Measurements from ENCODE around the gene ZFHX3. TPM values are rescaled to one million over a fixed set of nuclear protein-coding genes. Genes with fewer than 3 reads are reported as not detected.

Gene ZFHX3
- total and polyA plus RNA-seq, 7 experiments from 2014 or later = 0.09 to 9.8 (median 1.7) TPM

GRCh38 chr16:73023752-73024570, 24.0 kb downstream of the ZFHX3 start:
- intact Hi-C loops (cut with micrococcal nuclease) = no loop called here
- Mint-ChIP-seq H3K4me1 (peaks cover 0 to 2% (median 0%) of the 10 kb centered on the region in 7 donors), H3K36me3 (no peaks in the 10 kb centered on the region), H3K4me3 (no peak overlapping the region), H3K27ac (no peak overlapping the region), H3K9me3 (no peaks in the 10 kb centered on the region), H3K27me3 (peaks cover 0 to 5% (median 0%) of the 10 kb centered on the region in 5 donors)
- H3K9me3 ChIP-seq (ENCODE audit: control insufficient read depth in 2 of 3, low read length in 3 of 3) = no peaks in the 10 kb centered on the region
- no peak overlapping the region for H3K27ac ChIP-seq (ENCODE audit: low read depth, low read length)
- no peaks in the 10 kb centered on the region for H3K27me3 ChIP-seq (ENCODE audit: control insufficient read depth in 2 of 2, insufficient read depth in 2 of 2, low read length in 2 of 2)
- H3K36me3 ChIP-seq (ENCODE audit: control insufficient read depth in 2 of 3, insufficient read depth in 3 of 3, low read length in 3 of 3) = no peaks in the 10 kb centered on the region
- CTCF ChIA-PET = no interaction called here
- no peak for DNase-seq
- ATAC-seq = no peak
- no peaks in the 10 kb centered on the region for H3K4me1 ChIP-seq (ENCODE audit: control insufficient read depth in 2 of 2, insufficient read depth in 2 of 2, low read length in 2 of 2)
- POLR2A ChIA-PET = no interaction called here
- H3K4me3 ChIP-seq (ENCODE audit: low read length) = no peak overlapping the region

DNA sequence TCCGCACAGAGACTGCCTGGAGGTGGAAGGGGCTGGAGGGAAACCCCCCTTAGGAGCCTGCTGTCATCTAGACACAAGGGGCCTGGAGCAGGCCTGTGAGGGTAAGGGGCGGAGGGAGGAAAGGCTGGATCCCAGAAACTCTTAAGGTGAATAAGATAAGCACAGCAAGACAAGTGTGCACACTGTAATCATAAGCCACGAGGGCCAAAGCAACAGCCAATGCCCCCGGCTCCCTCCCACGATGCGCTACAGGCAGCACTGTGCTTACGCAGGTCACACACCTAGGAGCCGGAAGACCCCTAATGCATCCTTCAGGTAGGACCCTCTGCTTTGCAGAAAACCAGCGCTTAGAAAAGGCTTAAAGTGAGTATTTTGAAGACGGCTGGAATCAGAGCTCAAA, 24.6 kb downstream of the ZFHX3 start:
- peaks cover 0 to 2% (median 0%) of the 10 kb centered on the region in 7 donors for H3K4me1 Mint-ChIP-seq
- Histone ChIP-seq H3K9me3 (ENCODE audit: control insufficient read depth in 2 of 3, low read length in 3 of 3) (no peaks in the 10 kb centered on the region), H3K27me3 (ENCODE audit: control insufficient read depth in 2 of 2, insufficient read depth in 2 of 2, low read length in 2 of 2) (no peaks in the 10 kb centered on the region), H3K4me1 (ENCODE audit: control insufficient read depth in 2 of 2, insufficient read depth in 2 of 2, low read length in 2 of 2) (no peaks in the 10 kb centered on the region), H3K27ac (ENCODE audit: low read depth, low read length) (no peak overlapping the region), H3K36me3 (ENCODE audit: control insufficient read depth in 2 of 3, insufficient read depth in 3 of 3, low read length in 3 of 3) (no peaks in the 10 kb centered on the region), H3K4me3 (ENCODE audit: low read length) (no peak overlapping the region)
- H3K9me3 Mint-ChIP-seq = no peaks in the 10 kb centered on the region
- H3K4me3 Mint-ChIP-seq = no peak overlapping the region
- DNase-seq (no peak), ATAC-seq (no peak)
- H3K27me3 Mint-ChIP-seq = peaks cover 0 to 5% (median 0%) of the 10 kb centered on the region in 5 donors
- H3K27ac Mint-ChIP-seq = no peak overlapping the region
- POLR2A ChIA-PET = no interaction called here
- CTCF ChIA-PET = no interaction called here
- H3K36me3 Mint-ChIP-seq = no peaks in the 10 kb centered on the region
- intact Hi-C loops (cut with micrococcal nuclease) = no loop called here

DNA sequence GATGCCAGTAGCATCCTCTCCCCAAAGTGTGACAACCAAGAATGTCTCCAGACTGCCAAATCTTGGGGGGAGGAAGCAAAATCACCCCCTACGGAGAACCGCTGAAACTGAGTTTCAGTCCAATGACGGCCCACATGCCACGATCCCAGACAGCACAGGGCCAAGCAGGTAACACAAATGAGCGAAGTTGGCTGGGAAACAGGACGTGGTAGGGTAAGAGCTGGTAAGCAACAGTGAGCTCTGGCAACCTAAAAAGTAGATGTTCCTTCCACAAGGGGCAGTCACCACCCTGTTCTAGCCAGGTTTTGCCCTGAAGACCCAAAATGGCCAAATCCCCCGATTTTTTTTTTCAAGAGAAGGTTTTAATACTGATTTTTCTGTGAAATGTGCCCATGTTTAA, 25.4 kb downstream of the ZFHX3 start:
- no peak for ATAC-seq
- CTCF ChIA-PET = no interaction called here

GRCh38 chr16:73021866-73022495, 25.9 kb downstream of the ZFHX3 start:
- intact Hi-C loops (cut with micrococcal nuclease) = no loop called here
- Histone ChIP-seq H3K4me3 (ENCODE audit: low read length) (no peak overlapping the region), H3K27me3 (ENCODE audit: control insufficient read depth in 2 of 2, insufficient read depth in 2 of 2, low read length in 2 of 2) (no peaks in the 10 kb centered on the region), H3K36me3 (ENCODE audit: control insufficient read depth in 2 of 3, insufficient read depth in 3 of 3, low read length in 3 of 3) (no peaks in the 10 kb centered on the region), H3K9me3 (ENCODE audit: control insufficient read depth in 2 of 3, low read length in 3 of 3) (no peaks in the 10 kb centered on the region), H3K4me1 (ENCODE audit: control insufficient read depth in 2 of 2, insufficient read depth in 2 of 2, low read length in 2 of 2) (no peaks in the 10 kb centered on the region), H3K27ac (ENCODE audit: low read depth, low read length) (no peak overlapping the region)
- no peak for DNase-seq
- no peak overlapping the region for H3K27ac Mint-ChIP-seq
- POLR2A ChIA-PET = no interaction called here
- H3K9me3 Mint-ChIP-seq = no peaks in the 10 kb centered on the region
- no peak for ATAC-seq
- CTCF ChIA-PET = no interaction called here
- no peaks in the 10 kb centered on the region for H3K36me3 Mint-ChIP-seq
- H3K4me1 Mint-ChIP-seq = peaks cover 0 to 1% (median 0%) of the 10 kb centered on the region in 7 donors
- no peak overlapping the region for H3K4me3 Mint-ChIP-seq
- peaks cover 0 to 5% (median 0%) of the 10 kb centered on the region in 5 donors for H3K27me3 Mint-ChIP-seq

More for the DNA sequence above, 25.4 kb downstream of the ZFHX3 start:
- Mint-ChIP-seq H3K36me3 (no peaks in the 10 kb centered on the region), H3K27me3 (peaks cover 0 to 5% (median 0%) of the 10 kb centered on the region in 5 donors), H3K4me1 (peaks cover 0 to 1% (median 0%) of the 10 kb centered on the region in 7 donors), H3K27ac (no peak overlapping the region), H3K9me3 (no peaks in the 10 kb centered on the region), H3K4me3 (no peak overlapping the region)
- POLR2A ChIA-PET = no interaction called here
- H3K4me3 ChIP-seq (ENCODE audit: low read length) = no peak overlapping the region
- intact Hi-C loops (cut with micrococcal nuclease) = no loop called here
- no peaks in the 10 kb centered on the region for H3K9me3 ChIP-seq (ENCODE audit: control insufficient read depth in 2 of 3, low read length in 3 of 3)
- no peaks in the 10 kb centered on the region for H3K4me1 ChIP-seq (ENCODE audit: control insufficient read depth in 2 of 2, insufficient read depth in 2 of 2, low read length in 2 of 2)
- H3K27me3 ChIP-seq (ENCODE audit: control insufficient read depth in 2 of 2, insufficient read depth in 2 of 2, low read length in 2 of 2) = no peaks in the 10 kb centered on the region
- no peak overlapping the region for H3K27ac ChIP-seq (ENCODE audit: low read depth, low read length)
- DNase-seq = no peak
- H3K36me3 ChIP-seq (ENCODE audit: control insufficient read depth in 2 of 3, insufficient read depth in 3 of 3, low read length in 3 of 3) = no peaks in the 10 kb centered on the region

- intact Hi-C loops (cut with micrococcal nuclease) = no loop called here
- H3K27ac Mint-ChIP-seq = no peak overlapping the region
- no peak for ATAC-seq
- no peaks in the 10 kb centered on the region for H3K9me3 Mint-ChIP-seq
- ChIA-PET POLR2A (no interaction called here), CTCF (no interaction called here)
- no peak overlapping the region for H3K4me3 ChIP-seq (ENCODE audit: low read length)
- H3K27ac ChIP-seq (ENCODE audit: low read depth, low read length) = no peak overlapping the region
- H3K27me3 Mint-ChIP-seq = peaks cover 0 to 5% (median 0%) of the 10 kb centered on the region in 5 donors
- no peaks in the 10 kb centered on the region for H3K9me3 ChIP-seq (ENCODE audit: control insufficient read depth in 2 of 3, low read length in 3 of 3)
- H3K36me3 ChIP-seq (ENCODE audit: control insufficient read depth in 2 of 3, insufficient read depth in 3 of 3, low read length in 3 of 3) = no peaks in the 10 kb centered on the region
- no peaks in the 10 kb centered on the region for H3K27me3 ChIP-seq (ENCODE audit: control insufficient read depth in 2 of 2, insufficient read depth in 2 of 2, low read length in 2 of 2)
- no peak overlapping the region for H3K4me3 Mint-ChIP-seq
- peaks cover 0 to 3% (median 0%) of the 10 kb centered on the region in 7 donors for H3K4me1 Mint-ChIP-seq
- no peaks in the 10 kb centered on the region for H3K4me1 ChIP-seq (ENCODE audit: control insufficient read depth in 2 of 2, insufficient read depth in 2 of 2, low read length in 2 of 2)
- no peaks in the 10 kb centered on the region for H3K36me3 Mint-ChIP-seq
- DNase-seq = no peak
These were observed 27.5 kb downstream of the ZFHX3 start for GRCh38 chr16:73020409-73020884.

DNA sequence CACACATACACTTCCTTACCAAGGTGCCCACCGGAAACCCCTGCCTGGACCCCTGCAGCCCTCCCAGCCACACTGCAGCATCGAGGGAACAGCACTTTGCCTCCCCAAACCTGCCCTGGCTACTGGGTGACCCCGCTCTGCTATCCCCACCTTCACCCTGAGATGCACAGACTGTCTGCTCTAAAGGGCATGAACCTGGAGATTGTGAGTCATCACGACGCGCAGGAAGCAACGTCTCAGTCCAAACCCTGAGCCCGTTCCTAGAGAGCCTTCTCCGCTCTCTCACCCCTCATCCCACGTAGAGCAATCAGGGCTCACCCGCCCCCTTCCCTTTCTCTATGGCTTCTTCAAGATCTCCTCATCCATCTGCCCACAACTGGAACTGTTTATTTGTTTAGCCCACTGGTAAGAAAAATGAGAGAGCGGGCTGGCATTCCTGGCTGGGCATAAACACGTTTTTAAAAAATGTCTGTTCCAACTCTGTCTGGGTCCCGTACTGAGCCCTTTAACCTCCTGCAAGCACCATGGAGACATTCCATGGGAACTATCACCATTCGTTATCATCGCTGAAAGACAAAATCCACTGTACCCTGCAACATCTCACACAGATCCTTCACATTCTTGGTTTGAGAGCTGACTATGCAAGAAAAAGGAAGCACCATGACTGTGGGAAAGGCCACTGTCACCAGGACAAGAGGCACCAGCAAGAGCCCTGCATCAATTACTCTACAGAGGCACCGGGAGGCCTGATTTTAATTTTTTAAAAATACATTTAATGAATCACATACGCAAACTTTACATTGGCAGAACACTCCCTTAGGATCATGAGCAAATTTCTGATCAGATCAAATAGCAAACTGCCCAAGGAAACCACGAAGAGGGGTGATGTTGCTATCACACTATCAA, 28.2 kb downstream of the ZFHX3 start:
- H3K27ac Mint-ChIP-seq = no peak overlapping the region
- intact Hi-C loops (cut with micrococcal nuclease) = no loop called here
- no peaks in the 10 kb centered on the region for H3K36me3 ChIP-seq (ENCODE audit: control insufficient read depth in 2 of 3, insufficient read depth in 3 of 3, low read length in 3 of 3)
- H3K4me3 ChIP-seq (ENCODE audit: low read length) = no peak overlapping the region
- H3K4me3 Mint-ChIP-seq = no peak overlapping the region
- POLR2A ChIA-PET = no interaction called here
- no peaks in the 10 kb centered on the region for H3K27me3 ChIP-seq (ENCODE audit: control insufficient read depth in 2 of 2, insufficient read depth in 2 of 2, low read length in 2 of 2)
- no peaks in the 10 kb centered on the region for H3K36me3 Mint-ChIP-seq
- CTCF ChIA-PET = no interaction called here
- H3K9me3 Mint-ChIP-seq = peaks cover 0 to 3% (median 0%) of the 10 kb centered on the region in 11 donors
- no peaks in the 10 kb centered on the region for H3K9me3 ChIP-seq (ENCODE audit: control insufficient read depth in 2 of 3, low read length in 3 of 3)
- no peak for ATAC-seq
- H3K27ac ChIP-seq (ENCODE audit: low read depth, low read length) = no peak overlapping the region
- H3K4me1 ChIP-seq (ENCODE audit: control insufficient read depth in 2 of 2, insufficient read depth in 2 of 2, low read length in 2 of 2) = no peaks in the 10 kb centered on the region
- peaks cover 0 to 3% (median 0%) of the 10 kb centered on the region in 7 donors for H3K4me1 Mint-ChIP-seq
- H3K27me3 Mint-ChIP-seq = peaks cover 0 to 5% (median 0%) of the 10 kb centered on the region in 5 donors
- no peak for DNase-seq

Data from naive thymus-derived CD4-positive, alpha-beta T cell (primary cell).